Germinal center (tissue), 1 donor: ENCODE data around the gene KCNT2.

Source experiments
- DNase-seq: peaks from one replicate; pipeline ENCODE4 v3.0.0; 2012; ENCODE audit warnings: mixed read lengths, low spot score

KCNT2 gene

DNA sequence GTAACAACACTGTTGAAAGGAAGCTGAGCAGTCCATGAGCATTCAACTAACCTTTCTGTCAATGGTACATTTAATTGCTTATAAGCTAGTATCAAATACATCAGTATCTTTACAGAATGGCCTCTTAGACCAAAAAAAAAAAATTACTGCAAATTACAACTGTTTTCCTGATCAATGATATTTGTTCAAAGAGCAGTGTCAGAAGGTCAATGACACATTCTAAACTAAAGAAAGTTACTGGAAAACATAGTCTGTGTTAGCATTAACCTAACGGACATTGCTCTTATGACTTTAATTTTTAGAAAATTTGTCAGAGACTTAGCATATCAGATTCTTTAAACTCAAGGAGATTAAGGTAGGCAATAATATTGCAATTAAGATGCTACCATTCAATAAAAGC is 162.5 kb downstream of the KCNT2 start:
- no peak for DNase-seq

GRCh38 chr1:196444634-196445033 is 163.6 kb downstream of the KCNT2 start:
- DNase-seq = no peak

DNA sequence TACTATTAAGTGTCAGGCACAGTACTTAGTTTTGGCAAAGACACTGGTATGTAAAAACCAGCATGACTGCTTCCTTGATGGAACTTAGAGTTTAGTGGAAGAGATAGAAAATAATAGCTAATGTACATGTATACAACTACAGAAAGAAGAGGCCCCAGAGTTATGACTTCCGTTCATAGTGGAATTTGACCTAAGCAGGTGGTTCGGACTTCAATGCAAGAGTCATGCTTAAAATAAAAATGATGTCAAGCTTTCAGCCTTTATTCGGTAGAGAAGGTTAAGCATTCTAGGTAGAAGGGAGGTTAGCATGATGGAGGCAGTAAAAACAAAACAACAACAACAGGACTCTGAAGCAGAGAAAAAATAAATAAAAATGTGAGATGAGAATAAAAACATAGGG is 165.9 kb downstream of the KCNT2 start:
- DNase-seq = no peak

DNA sequence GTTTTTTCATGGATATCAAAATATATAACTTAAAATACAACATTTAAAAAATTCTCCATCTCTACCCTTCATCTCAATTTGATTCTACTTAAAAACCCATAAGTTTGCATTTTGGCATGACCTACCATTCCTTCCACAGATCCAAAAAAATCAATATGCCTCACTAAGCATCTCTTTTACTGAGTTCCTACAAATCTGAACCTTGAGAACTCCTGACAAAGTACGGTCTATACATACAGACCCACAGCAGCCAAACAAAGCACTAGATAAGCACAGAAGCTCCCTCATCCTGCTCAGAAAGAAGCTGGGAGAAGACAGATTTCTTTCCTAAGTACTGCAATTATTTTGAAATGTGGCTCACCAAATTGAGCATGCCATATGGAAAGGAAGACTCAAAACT is 167.5 kb downstream of the KCNT2 start:
- no peak for DNase-seq

- no peak for DNase-seq
Measured at GRCh38 chr1:196438329-196438728, 169.9 kb downstream of the KCNT2 start.

DNA sequence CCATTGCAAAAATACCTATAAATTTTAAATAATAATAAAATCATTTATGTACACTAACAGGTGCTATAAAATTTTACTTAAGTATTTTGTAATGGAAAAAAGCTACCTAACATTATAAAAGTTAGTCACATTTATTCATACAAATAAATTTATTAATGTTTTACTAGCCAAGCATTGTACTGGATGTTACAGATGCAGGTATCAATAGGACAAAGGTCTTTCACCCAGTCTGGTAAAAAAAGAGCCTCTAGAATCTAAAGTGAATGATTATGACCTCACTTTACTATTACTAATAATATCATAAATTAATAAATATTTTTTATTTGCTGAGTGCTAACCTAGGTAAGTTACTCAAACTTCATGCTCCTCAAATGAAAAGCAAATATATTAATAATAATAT is 170.6 kb downstream of the KCNT2 start:
- no peak for DNase-seq

DNA sequence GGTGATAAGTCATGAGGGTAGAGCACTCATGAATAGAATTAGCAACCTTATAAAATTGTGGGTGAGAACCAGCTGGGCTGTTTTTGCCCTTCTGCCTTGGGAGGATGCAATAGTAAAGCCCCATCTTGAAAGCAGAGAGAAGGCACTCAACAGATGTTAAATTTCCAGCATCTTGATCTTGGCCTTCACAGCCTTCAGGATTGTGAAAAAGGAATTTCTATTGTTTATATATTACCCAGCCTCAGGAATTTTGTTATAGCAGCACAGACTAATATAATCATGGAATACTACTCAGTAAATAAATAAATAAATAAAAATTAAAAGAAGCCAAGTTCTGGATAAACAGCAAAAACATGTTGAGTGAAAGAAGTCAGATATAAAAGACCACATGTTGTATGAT is 175.2 kb downstream of the KCNT2 start:
- DNase-seq = no peak

GRCh38 chr1:196427976-196428734 is 180.1 kb downstream of the KCNT2 start:
- no peak for DNase-seq

DNA sequence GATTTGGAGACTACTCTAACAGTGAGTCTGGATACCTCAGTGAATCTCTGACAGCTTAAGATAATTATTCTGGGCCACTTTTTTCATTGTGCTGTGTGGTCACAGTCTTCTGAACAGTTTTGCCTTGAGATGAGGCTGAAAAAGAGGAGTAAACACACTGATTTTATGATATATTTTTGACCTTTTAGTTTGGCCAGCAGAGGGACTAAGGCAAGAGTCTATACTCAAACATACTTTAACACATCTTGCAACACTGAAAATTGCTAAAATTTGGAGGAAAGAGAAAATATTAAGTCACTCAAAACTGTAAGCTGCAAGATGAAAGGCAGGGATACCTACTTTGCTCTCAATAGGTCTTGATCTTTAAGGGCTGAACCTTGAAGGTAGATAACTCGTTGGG is 182.7 kb downstream of the KCNT2 start:
- no peak for DNase-seq

GRCh38 chr1:196423612-196424011 is 184.6 kb downstream of the KCNT2 start:
- DNase-seq = no peak

DNA sequence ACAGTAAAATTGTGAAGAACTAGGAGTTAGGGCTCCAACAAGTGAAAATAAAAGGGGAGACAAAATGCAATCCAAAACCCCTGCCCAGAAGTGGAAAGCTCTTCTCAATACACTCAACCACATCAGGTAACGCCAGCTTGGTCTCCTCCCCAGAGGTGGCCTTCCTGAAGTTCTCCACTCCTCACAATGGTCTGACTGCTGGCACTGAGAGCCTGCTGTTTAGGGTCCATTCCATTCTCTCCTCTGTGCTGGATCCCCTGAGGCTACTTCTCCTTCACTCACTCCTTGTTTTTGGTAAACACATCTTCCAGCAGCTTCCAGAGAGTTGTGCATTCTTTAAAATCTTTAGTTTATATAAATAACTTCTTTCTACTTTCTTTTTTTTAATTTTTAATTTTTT is 189.5 kb downstream of the KCNT2 start:
- DNase-seq = no peak

DNA sequence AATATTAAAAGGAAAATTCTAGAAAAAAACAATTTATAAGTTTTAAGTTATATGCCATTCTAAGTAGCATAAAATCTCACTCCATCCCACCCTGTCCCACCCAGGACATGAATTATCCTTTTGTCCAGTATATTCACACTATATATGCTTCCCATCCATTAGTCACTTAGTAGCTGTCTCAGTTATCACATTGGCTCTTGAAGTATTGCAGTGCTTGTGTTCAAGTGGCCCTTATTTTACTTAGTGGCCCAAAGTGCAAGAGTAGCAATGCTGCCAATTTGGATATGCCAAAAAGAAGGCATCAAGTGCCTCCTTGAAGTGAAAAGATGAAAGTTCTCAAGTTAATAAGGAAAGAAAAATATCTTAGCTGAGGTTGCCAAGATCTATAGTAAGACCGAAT is 192.3 kb downstream of the KCNT2 start:
- DNase-seq = no peak

DNA sequence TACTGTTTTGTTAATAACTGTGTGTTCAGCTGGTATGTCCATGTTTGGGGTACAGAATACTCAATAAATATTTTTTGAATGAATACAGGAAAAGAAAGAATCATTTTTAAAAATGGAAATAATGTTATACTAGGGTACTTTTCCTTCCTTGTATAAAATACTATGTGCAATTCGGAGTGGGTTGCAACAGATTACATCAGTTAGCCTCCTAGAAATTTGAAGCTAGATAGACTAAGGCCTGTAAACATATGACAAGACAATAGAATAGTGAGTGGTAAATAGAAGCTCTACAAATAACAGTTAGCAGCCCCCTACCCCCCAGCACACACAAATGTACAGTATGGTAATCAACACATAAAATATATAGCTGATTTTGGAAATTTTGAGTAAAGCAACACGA is 195.9 kb downstream of the KCNT2 start:
- no peak for DNase-seq

- DNase-seq = no peak
Measured at GRCh38 chr1:196410768-196411167, 197.5 kb downstream of the KCNT2 start.

DNA sequence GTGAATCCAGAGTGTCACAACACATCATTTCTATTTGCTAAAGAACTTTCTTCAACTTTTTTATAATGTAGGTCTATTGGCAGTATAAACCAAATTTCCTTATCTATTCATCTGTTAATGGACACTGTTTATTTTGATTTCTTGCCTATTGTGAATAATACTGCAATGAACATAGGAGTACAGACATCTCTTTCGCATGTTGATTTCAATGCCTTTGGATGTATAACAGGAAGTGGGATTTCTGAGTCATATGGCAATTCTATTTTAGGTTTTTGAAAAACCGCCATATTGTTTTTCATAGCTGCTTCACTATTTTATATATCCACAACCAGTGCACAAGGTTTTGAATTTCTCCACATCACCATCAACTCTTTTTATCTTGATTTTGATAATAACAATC is 198.7 kb downstream of the KCNT2 start:
- DNase-seq = no peak

- DNase-seq = no peak
Measured at GRCh38 chr1:196407358-196408051, 200.7 kb downstream of the KCNT2 start.

DNA sequence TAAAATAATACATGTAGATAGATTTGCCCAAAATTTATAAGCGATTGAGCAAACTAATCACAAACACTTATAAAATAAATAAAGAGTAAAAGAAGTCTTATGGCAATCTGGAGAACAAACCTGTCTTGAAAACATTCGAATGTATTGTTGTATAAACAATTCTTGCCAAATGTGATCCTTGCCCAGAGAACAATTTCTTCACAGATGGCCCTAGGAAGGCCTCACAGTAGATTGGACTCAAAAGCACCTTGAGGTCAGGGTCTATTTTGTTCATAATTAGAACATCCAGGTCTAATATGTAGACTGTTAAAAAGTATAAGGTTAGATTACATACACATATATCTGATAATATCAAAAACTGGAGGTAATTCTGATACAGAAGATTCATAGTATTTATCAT is 202.4 kb downstream of the KCNT2 start:
- DNase-seq = no peak

DNA sequence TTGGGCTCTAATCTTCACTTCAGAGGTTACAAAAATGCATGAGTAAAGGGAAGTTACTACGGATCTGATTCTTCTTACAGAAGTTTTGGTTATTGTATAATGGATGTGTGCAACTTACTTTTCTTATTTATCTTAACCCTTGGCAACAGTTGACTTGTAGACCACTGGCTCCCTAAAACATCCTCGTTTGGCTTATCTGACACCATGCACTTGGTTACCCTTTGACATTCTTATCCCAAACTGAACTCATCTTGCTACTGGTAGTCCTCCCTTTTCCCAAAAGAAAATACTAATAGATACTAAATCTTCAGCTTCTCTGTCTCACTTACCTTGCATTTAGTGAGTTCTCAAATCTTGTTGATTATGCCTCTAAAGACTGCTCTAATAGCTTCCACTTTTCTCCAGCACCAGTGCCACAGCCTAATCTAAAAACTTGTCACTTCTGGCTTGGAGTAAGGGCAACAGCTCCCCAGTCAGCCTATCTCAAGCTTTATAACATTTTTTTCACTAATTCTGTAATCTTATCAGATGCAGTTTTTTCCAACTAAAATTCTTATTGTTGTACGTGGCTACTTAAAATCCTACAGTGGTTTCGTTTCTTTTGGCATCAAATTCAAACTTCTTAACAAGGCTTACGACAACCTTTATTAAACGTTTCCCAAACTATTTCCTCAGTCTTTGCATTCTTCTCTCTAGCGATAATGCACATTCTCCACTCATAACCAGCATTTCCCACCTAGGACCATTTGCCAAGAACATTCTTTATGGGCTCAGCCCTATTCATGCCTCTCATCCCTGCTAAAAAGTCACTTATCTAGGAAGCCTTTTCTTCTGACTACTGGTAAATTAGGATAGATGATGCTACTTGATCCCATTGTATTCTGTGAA is 204.2 kb downstream of the KCNT2 start:
- no peak for DNase-seq

- no peak for DNase-seq
Measured at GRCh38 chr1:196401891-196402290, 206.3 kb downstream of the KCNT2 start.

- no peak for DNase-seq
Measured at GRCh38 chr1:196401452-196401833, 206.8 kb downstream of the KCNT2 start.

DNA sequence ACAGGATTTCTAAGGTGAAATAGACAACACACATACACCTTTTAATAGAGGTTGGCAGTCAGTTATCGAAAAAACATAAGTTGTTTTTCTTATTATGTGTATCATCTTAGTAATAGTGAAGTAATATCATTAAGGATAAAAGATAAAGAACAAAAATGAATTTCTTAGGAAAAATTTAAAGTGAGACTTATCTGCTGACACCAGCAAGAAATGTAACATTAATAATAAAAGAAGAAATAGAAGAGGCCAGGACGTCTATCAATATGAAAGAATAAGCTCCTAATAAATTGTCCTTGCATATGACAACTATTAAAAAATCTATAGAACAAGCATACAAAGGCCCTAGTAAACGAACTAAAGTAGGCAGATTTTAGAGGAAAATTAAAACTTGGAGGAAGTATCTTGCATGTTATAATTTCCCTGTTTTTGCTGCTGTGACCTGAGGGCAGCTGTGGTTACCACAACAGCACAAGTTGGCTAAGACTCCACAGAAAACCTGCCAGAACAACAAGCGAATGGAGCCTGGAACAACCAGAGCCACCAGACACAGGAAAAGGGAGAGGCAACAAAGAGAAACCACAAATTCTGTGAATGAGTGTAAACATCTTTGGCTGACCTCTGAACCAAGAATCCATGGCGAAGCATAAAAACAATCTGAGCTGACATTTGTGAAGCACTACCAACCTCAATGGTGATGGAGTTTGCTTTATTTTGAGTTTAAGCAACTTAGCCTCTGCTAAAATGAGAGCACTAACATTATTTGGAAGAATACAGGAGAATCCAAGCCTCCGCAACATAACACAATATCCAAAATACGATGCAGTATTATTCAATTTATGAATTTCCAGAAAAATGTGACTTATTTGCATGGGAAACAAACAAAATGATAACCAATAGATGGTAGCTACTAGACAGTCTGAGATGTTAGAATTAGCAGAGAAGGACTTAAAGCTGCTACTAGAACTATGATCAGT is 207.5 kb downstream of the KCNT2 start:
- DNase-seq = no peak

DNA sequence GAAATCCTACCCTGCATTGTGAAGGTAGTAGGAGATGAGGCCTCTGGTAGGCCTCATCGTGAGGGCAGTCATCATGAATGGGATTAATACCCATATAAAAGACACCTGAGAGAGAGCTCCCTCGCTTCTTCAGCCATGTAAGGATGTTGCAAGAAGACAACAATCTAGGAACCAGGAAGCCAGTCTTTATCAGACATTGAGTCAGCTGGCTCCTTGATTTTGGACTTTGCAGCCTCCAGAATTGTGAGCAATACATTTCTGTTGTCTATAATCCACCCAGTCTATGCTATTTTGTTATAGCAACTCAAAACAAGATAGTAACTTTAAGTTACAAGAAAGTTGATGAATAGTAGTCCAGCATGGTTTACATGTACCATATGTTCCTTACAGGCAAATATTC is 208.5 kb downstream of the KCNT2 start:
- no peak for DNase-seq
